H1 (cell line): ENCODE results near the gene SCARB1. TPM values are rescaled to one million over a fixed set of nuclear protein-coding genes. Genes with fewer than 3 reads are reported as not detected.

Source experiments
- CTCF ChIA-PET: fragments of 300-600 bp; sonication (Branson Sonifier 250); formaldehyde crosslinking; loops from one replicate; lab custom pipeline; 2021; ENCODE audit not compliant: partially characterized antibody; lab: Charles Lee
- POLR2A ChIA-PET: fragments of 300-600 bp; sonication (Branson Sonifier 250); formaldehyde crosslinking; loops from one replicate; lab custom pipeline; 2021; ENCODE audit warnings: inconsistent platforms; ENCODE audit not compliant: partially characterized antibody; lab: Charles Lee
- DNase-seq, 2 experiments: peaks; one replicate each; pipeline versions ENCODE4 v3.0.0 to v3.0.0-alpha.2; 2010 to 2022; ENCODE audit warnings: low spot score in 2 of 2, low read depth in 1 of 2, mixed read lengths in 1 of 2
- FAIRE-seq: peaks from 2 replicates; lab custom pipeline; 2011; peaks lifted over from hg19 to GRCh38; lab: Jason Lieb, UNC
- H2AFZ ChIP-seq: 2 replicates; pipeline ENCODE4 v1.8.1; 2012; ENCODE audit warnings: low read length, inconsistent platforms
- H2AK5ac ChIP-seq: 2 replicates; pipeline ENCODE4 v1.6.1; 2013; ENCODE audit warnings: low read depth, low read length
- H2BK120ac ChIP-seq: replicated peaks from 2 replicates; pipeline ENCODE3; 2013; ENCODE audit warnings: low read depth, low read length, inconsistent platforms
- H2BK12ac ChIP-seq: 2 replicates; pipeline ENCODE4 v1.6.1; 2013; ENCODE audit warnings: low read depth, low read length
- H2BK15ac ChIP-seq: 2 replicates; pipeline ENCODE4 v1.6.1; 2013; ENCODE audit warnings: low read length
- H2BK20ac ChIP-seq: 2 replicates; pipeline ENCODE4 v1.6.1; 2013; ENCODE audit warnings: low read length
- H2BK5ac ChIP-seq: 2 replicates; pipeline ENCODE4 v1.6.1; 2013; ENCODE audit warnings: low read depth, low read length
- H3K14ac ChIP-seq: 2 replicates; pipeline ENCODE4 v1.6.1; 2013; ENCODE audit warnings: inconsistent platforms; ENCODE audit not compliant: insufficient read length
- H3K18ac ChIP-seq: 2 replicates; pipeline ENCODE4 v1.6.1; 2013; ENCODE audit warnings: low read length; ENCODE audit errors: extremely low read depth
- H3K23ac ChIP-seq: 2 replicates; pipeline ENCODE4 v1.6.1; 2013; ENCODE audit warnings: inconsistent platforms; ENCODE audit not compliant: insufficient read length
- H3K23me2 ChIP-seq: 2 replicates; pipeline ENCODE4 v1.6.1; 2013; ENCODE audit warnings: low read depth, low read length
- H3K27ac ChIP-seq: 2 replicates; pipeline ENCODE4 v1.6.1; 2011; ENCODE audit warnings: low read depth, low read length, inconsistent platforms
- H3K27me3 ChIP-seq, 4 experiments: replicated peaks in 1 of 4; 1 replicate in 1 of 4; 2 replicates in 3 of 4; pipeline versions ENCODE4 v1.6.1 to v1.8.1; 2011 to 2013; ENCODE audit warnings: low read length in 3 of 4, mild to moderate bottlenecking in 3 of 4, inconsistent platforms in 2 of 4, mixed read lengths in 2 of 4, moderate library complexity in 1 of 4; ENCODE audit not compliant: control insufficient read depth in 3 of 4, insufficient read depth in 3 of 4; ENCODE audit errors: extremely low read depth in 1 of 4
- H3K36me3 ChIP-seq, 4 experiments: 2 replicates each; pipeline versions ENCODE4 v1.6.1 to v1.8.1; 2011 to 2013; ENCODE audit warnings: mild to moderate bottlenecking in 4 of 4, low read length in 3 of 4, moderate library complexity in 2 of 4, control low read depth in 1 of 4, inconsistent platforms in 1 of 4; ENCODE audit not compliant: insufficient read depth in 4 of 4, control insufficient read depth in 2 of 4
- H3K4ac ChIP-seq: replicated peaks from 2 replicates; pipeline ENCODE3; 2013; ENCODE audit warnings: low read length, low read depth, mixed read lengths, inconsistent platforms; ENCODE audit not compliant: insufficient read length
- H3K4me1 ChIP-seq, 4 experiments: replicated peaks in 1 of 4; 1 replicate in 1 of 4; 2 replicates in 3 of 4; pipeline versions ENCODE4 v1.6.1 to v1.8.1; 2011 to 2013; ENCODE audit warnings: low read length in 3 of 4, inconsistent platforms in 2 of 4, mixed read lengths in 1 of 4; ENCODE audit not compliant: insufficient read depth in 4 of 4, control insufficient read depth in 3 of 4
- H3K4me2 ChIP-seq, 2 experiments: 2 replicates each; pipeline versions ENCODE4 v1.6.1 to v1.8.1; 2011 to 2013; ENCODE audit warnings: low read depth in 2 of 2, low read length in 2 of 2, control low read depth in 1 of 2, inconsistent platforms in 1 of 2, mild to moderate bottlenecking in 1 of 2; ENCODE audit not compliant: insufficient read depth in 1 of 2
- H3K4me3 ChIP-seq, 4 experiments: fragments of 200-600, 300-600 bp in 1 of 4; sonication (generic), shearing (Covaris generic), sonication (Bioruptor Twin) in 1 of 4; 2 replicates each; pipeline versions ENCODE4 v1.5.1 to v1.8.1; 2011 to 2016; ENCODE audit warnings: low read length in 4 of 4, low read depth in 3 of 4, control low read depth in 2 of 4, inconsistent platforms in 2 of 4, mild to moderate bottlenecking in 2 of 4, mixed read lengths in 1 of 4, moderate library complexity in 1 of 4; ENCODE audit not compliant: insufficient read depth in 2 of 4; ENCODE audit errors: extremely low read depth in 1 of 4
- H3K56ac ChIP-seq: replicated peaks from 2 replicates; pipeline ENCODE3; 2013; ENCODE audit warnings: low read depth, mild to moderate bottlenecking, mixed read lengths, low read length, inconsistent platforms; ENCODE audit not compliant: insufficient read length
- H3K79me1 ChIP-seq: 2 replicates; pipeline ENCODE4 v1.6.1; 2013; ENCODE audit warnings: low read depth, low read length, control low read depth
- H3K79me2 ChIP-seq, 2 experiments: 2 replicates each; pipeline versions ENCODE4 v1.6.1 to v1.8.1; 2012 to 2013; ENCODE audit warnings: low read length in 2 of 2, mild to moderate bottlenecking in 2 of 2, inconsistent platforms in 1 of 2; ENCODE audit not compliant: insufficient read depth in 2 of 2, control insufficient read depth in 1 of 2
- H3K9ac ChIP-seq, 4 experiments: replicated peaks in 1 of 4; 1 replicate in 1 of 4; 2 replicates in 3 of 4; pipeline versions ENCODE4 v1.6.1 to v1.8.1; 2011 to 2013; ENCODE audit warnings: low read depth in 3 of 4, low read length in 3 of 4, control low read depth in 2 of 4, mild to moderate bottlenecking in 2 of 4, moderate library complexity in 2 of 4, inconsistent platforms in 1 of 4; ENCODE audit errors: extremely low read depth in 1 of 4
- H3K9me3 ChIP-seq, 2 experiments: 2 replicates each; pipeline versions ENCODE4 v1.6.1 to v1.8.1; 2012 to 2013; ENCODE audit warnings: mild to moderate bottlenecking in 2 of 2, moderate library complexity in 2 of 2, control low read depth in 1 of 2, inconsistent platforms in 1 of 2, low read depth in 1 of 2, low read length in 1 of 2, mixed read lengths in 1 of 2; ENCODE audit not compliant: insufficient read depth in 2 of 2
- H4K20me1 ChIP-seq, 2 experiments: replicated peaks in 1 of 2; 2 replicates each; pipeline versions ENCODE3 to v1.8.1; 2011 to 2013; ENCODE audit warnings: inconsistent platforms in 2 of 2, low read length in 2 of 2, mild to moderate bottlenecking in 1 of 2; ENCODE audit not compliant: insufficient read depth in 2 of 2, control insufficient read depth in 1 of 2
- H4K5ac ChIP-seq: 2 replicates; pipeline ENCODE4 v1.6.1; 2013; ENCODE audit warnings: low read length, low read depth, mixed read lengths, inconsistent platforms; ENCODE audit not compliant: insufficient read length
- H4K8ac ChIP-seq: 2 replicates; pipeline ENCODE4 v1.8.0; 2013; ENCODE audit warnings: mild to moderate bottlenecking, moderate library complexity, low read length, inconsistent platforms; ENCODE audit not compliant: insufficient read depth; ENCODE audit errors: extremely low read depth
- H4K91ac ChIP-seq: replicated peaks from 2 replicates; pipeline ENCODE3; 2013; ENCODE audit warnings: low read length, mixed read lengths, inconsistent platforms; ENCODE audit not compliant: insufficient read length
- BACH1 ChIP-seq: IDR thresholded peaks from 2 replicates; pipeline ENCODE4 v1.6.1; 2012; ENCODE audit warnings: low read length, improper control_type of control experiment
- CBX8 ChIP-seq: fragments of 300-800, 300-1000 bp; sonication (generic); IDR thresholded peaks from 2 replicates; pipeline ENCODE4 v1.7.1; 2016; ENCODE audit warnings: low read depth, low read length, borderline replicate concordance
- CEBPB ChIP-seq: IDR thresholded peaks from 2 replicates; pipeline ENCODE4 v1.6.1; 2012; ENCODE audit warnings: low read depth, low read length
- HDAC2 ChIP-seq, 2 experiments: fragments of 300-600 bp in 1 of 2; sonication (generic) in 1 of 2; IDR thresholded peaks; 2 replicates each; pipeline ENCODE4 v1.6.1; 2011 to 2012; ENCODE audit warnings: low read depth in 2 of 2, low read length in 2 of 2, mild to moderate bottlenecking in 2 of 2, moderate library complexity in 2 of 2, borderline replicate concordance in 1 of 2, inconsistent platforms in 1 of 2
- JUND ChIP-seq: IDR thresholded peaks from 2 replicates; pipeline ENCODE4 v1.6.1; 2011; ENCODE audit warnings: mild to moderate bottlenecking, improper control_type of control experiment, low read length
- NRF1 ChIP-seq: IDR thresholded peaks from 2 replicates; pipeline ENCODE4 v1.6.1; 2011; ENCODE audit warnings: mild to moderate bottlenecking, low read depth, low read length, improper control_type of control experiment
- SUZ12 ChIP-seq: fragments of 200-600 bp; sonication (generic); IDR thresholded peaks from 2 replicates; pipeline ENCODE4 v1.6.1; 2012; ENCODE audit warnings: mild to moderate bottlenecking, inconsistent platforms, low read length, moderate library complexity, mixed read lengths
- WGBS, 2 experiments: shearing (Covaris generic) in 1 of 2; methylation state at CpG; one replicate each; pipeline versions ENCODE4 v1.1.6 to v1.1.7; 2013 to 2015; ENCODE audit warnings: low lambda C conversion rate in 2 of 2, mixed read lengths in 2 of 2, inconsistent platforms in 1 of 2, low coverage in 1 of 2, missing lambda C conversion rate in 1 of 2; ENCODE audit not compliant: insufficient replicate concordance in 2 of 2, insufficient coverage in 1 of 2, insufficient read length in 1 of 2; ENCODE audit errors: extremely low coverage in 1 of 2, missing lambda C conversion rate in 1 of 2; 5-methylcytosine and 5-hydroxymethylcytosine counted together
- polyA plus RNA-seq, 7 experiments: library from polyadenylated mRNA; depleted of rRNA in 3 of 7; stranded (reverse) in 5 of 7; unstranded in 2 of 7; fragments of >200 nt in 5 of 7; fragments of 200-250 nt in 2 of 7; gene quantifications; 1 replicate in 5 of 7; 2 replicates in 1 of 7; 4 replicates in 1 of 7; pipeline versions ENCODE4 v1.2.1 to v1.2.3, GENCODE V29; 2011 to 2013; ENCODE audit warnings: missing spikeins in 2 of 7, mixed read lengths in 2 of 7
- total RNA-seq: library from RNA; stranded (reverse); fragmentation: NEBNext Ultra II Directional; extraction: Animal tissue kit (Norgen Biotek cat#: 25700); gene quantifications from 2 replicates; pipeline ENCODE4 v1.2.1, GENCODE V29; 2021
- TF ChIP-seq, protein P1 (sequence below): IDR thresholded peaks from 2 replicates; pipeline ENCODE4 v1.6.1; 2012; ENCODE audit warnings: low read length, inconsistent platforms

Gene SCARB1
- total and polyA plus RNA-seq, 2 of the 8 experiments (the other 6 are each of a cell fraction or from before 2014, with no cell fraction given): 45.3 to 57.1 TPM

DNA sequence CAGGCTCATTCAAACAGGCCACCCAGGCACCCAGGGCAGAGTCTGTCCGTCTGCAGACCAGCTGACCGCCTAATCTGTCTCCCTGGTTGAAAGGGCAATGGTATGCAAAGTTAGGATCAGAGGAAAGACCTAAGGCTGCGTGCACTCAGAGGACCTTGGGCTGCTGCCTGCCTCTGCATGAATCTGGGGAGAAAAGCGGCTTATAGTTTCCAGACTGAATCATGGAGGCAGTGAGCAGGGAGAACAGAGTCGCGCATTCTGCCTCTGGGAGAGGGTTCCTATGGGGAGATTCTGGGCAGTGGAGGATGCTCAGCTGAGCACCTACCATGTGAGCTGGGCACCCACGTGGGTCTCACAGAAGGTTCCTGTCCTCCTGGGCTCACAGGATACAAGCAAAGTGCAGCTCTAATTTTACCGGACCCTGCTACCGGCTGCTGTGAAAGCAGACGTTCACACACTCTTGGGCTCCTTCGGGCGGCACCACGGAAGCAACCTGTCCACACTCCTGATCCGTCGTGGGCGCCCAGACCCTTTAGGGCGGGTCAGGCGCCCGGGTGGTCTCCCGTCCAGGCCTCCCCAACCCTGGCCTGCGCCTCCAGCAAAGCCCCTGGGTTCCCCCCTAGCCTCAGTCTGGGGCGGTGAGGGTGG, 772 bp downstream of the SCARB1 start:
- ChIA-PET CTCF (interaction anchor here (0.7 to 1.3 kb wide), 4 partner anchors 10 to 41 kb away, joined by 3 read pairs; no protein-coding TSS in a partner anchor), POLR2A (interaction anchor here (0.9 to 1.9 kb wide), 5 partner anchors 10 to 30 kb away, joined by 3 to 8 read pairs (median 4); no protein-coding TSS in a partner anchor)
- no peak overlapping the region for H4K5ac ChIP-seq
- no peak overlapping the region; the same call in 1 of the 2 replicates for H2AFZ ChIP-seq
- peak overlapping the region in 3 of 4 experiments; percentile 40 to 61 (median 53); a peak in 6 of 7 replicates for H3K9ac ChIP-seq
- H3K4me1 ChIP-seq: peaks cover 0 to 19% (median 9%) of the 10 kb centered on the region in 4 experiments; a peak in 6 of 7 replicates
- peaks cover 0 to 3% of the 10 kb centered on the region in 2 experiments for H4K20me1 ChIP-seq
- no peak overlapping the region for H2BK120ac ChIP-seq
- no peak overlapping the region for H3K14ac ChIP-seq
- 20% methylated on average over 18 of the region's 22 CpGs; no CpG with 5 or more reads in 1 of the 2 experiments for WGBS, 2 experiments
- no peak overlapping the region for H3K23ac ChIP-seq
- no peak overlapping the region for H2BK15ac ChIP-seq
- no peaks in the 10 kb centered on the region for H3K79me1 ChIP-seq
- H3K23me2 ChIP-seq: peaks cover 9% of the 10 kb centered on the region; the same call in 1 of the 2 replicates
- peak overlapping the region; percentile 85 to 86 for H3K4me2 ChIP-seq
- FAIRE-seq (no peak), DNase-seq (no peak)
- peaks cover 0 to 4% (median 0%) of the 10 kb centered on the region in 4 experiments; a peak in 2 of 7 replicates for H3K27me3 ChIP-seq
- H4K91ac ChIP-seq: no peak overlapping the region
- H4K8ac ChIP-seq: peak overlapping the region; percentile 86
- H2BK5ac ChIP-seq: no peak overlapping the region
- H2AK5ac ChIP-seq: no peak overlapping the region
- H2BK12ac ChIP-seq: no peak overlapping the region
- no peak overlapping the region for H2BK20ac ChIP-seq
- no peak overlapping the region for H3K56ac ChIP-seq
- no peak overlapping the region for H3K27ac ChIP-seq
- H3K9me3 ChIP-seq: no peaks in the 10 kb centered on the region
- peak overlapping the region; percentile 65 to 95 (median 70) for H3K4me3 ChIP-seq
- peaks cover 0 to 5% of the 10 kb centered on the region in 2 experiments; a peak in 1 of 4 replicates for H3K79me2 ChIP-seq
- H3K4ac ChIP-seq: peak overlapping the region; percentile 34
- H3K18ac ChIP-seq: 0 out of 2 replicates have a peak overlapping the region, but pooled peaks have one; percentile 83
- peaks cover 0 to 2% (median 0%) of the 10 kb centered on the region in 4 experiments; a peak in 1 of 8 replicates for H3K36me3 ChIP-seq
- TF ChIP-seq, protein P1, sequence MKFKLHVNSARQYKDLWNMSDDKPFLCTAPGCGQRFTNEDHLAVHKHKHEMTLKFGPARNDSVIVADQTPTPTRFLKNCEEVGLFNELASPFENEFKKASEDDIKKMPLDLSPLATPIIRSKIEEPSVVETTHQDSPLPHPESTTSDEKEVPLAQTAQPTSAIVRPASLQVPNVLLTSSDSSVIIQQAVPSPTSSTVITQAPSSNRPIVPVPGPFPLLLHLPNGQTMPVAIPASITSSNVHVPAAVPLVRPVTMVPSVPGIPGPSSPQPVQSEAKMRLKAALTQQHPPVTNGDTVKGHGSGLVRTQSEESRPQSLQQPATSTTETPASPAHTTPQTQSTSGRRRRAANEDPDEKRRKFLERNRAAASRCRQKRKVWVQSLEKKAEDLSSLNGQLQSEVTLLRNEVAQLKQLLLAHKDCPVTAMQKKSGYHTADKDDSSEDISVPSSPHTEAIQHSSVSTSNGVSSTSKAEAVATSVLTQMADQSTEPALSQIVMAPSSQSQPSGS: no peak
- TF ChIP-seq SUZ12 (no peak), CEBPB (no peak), BACH1 (no peak), HDAC2 (IDR thresholded peaks at IDR 0.05; ENCODE audit: borderline replicate concordance in 1 of 2, low read depth in 2 of 2, low read length in 2 of 2) (no peak), NRF1 (no peak), CBX8 (no peak), JUND (no peak)
